Ovary (tissue), 9 donors: Measurements from ENCODE around the gene CYP19A1. TPM values are rescaled to one million over a fixed set of nuclear protein-coding genes. Genes with fewer than 3 reads are reported as not detected.

Source experiments
- DNase-seq, 5 donors: peaks; one replicate each; pipeline ENCODE4 v3.0.0-alpha.2; 2019 to 2020
- H3K27ac ChIP-seq, 2 donors: fragments of 200-600 bp; one replicate each; pipeline versions ENCODE4 v1.5.1 to v1.8.0; 2019 to 2022
- H3K27me3 ChIP-seq: fragments of 200-600 bp; one replicate; pipeline ENCODE4 v1.8.0; 2022
- H3K36me3 ChIP-seq: fragments of 200-600 bp; sonication (generic); one replicate; pipeline ENCODE4 v1.5.1; 2019
- H3K4me1 ChIP-seq: one replicate; pipeline ENCODE4 v1.8.1; 2013; ENCODE audit warnings: mild to moderate bottlenecking, moderate library complexity; ENCODE audit not compliant: insufficient read depth
- H3K4me3 ChIP-seq: fragments of 200-600 bp; sonication (generic); one replicate; pipeline ENCODE4 v1.5.1; 2017
- H3K9me3 ChIP-seq, 2 donors: fragments of 200-600 bp in 1 of 2; sonication (generic) in 1 of 2; one replicate each; pipeline versions ENCODE4 v1.5.1 to v1.8.1; 2013 to 2019; ENCODE audit warnings: mild to moderate bottlenecking in 1 of 2, moderate library complexity in 1 of 2
- EP300 ChIP-seq: sonication (generic); formaldehyde crosslinking; IDR thresholded peaks from one replicate; pipeline ENCODE4 v1.6.1; 2017; ENCODE audit warnings: antibody characterized with exemption
- POLR2A ChIP-seq: fragments of 450-650 bp; IDR thresholded peaks from one replicate; pipeline ENCODE4 v1.6.1; 2017; ENCODE audit warnings: antibody characterized with exemption, mild to moderate bottlenecking, moderate library complexity
- WGBS, 3 donors: extraction: QIAGEN DNeasy Blood & Tissue Kit in 1 of 3; methylation state at CpG; one replicate each; pipeline versions ENCODE4 v1.1.5 to v1.1.7; 2013 to 2017; 5-methylcytosine and 5-hydroxymethylcytosine counted together
- intact Hi-C, 4 donors: fragments of 100-400 bp; cut with DNase I; formaldehyde crosslinking; loops; one replicate each; pipeline versions ENCODE4 v1.11.0 to v1.15.1; 2022 to 2023
- polyA plus RNA-seq, 2 donors: library from polyadenylated mRNA; stranded (reverse); fragments of 200-250 nt in 1 of 2; fragments of 350-450 nt in 1 of 2; fragmentation: Illumina TruSeq in 1 of 2; extraction: RNeasy Lipid Tissue Mini Kit (QIAGEN cat#74804) in 1 of 2; gene quantifications; one replicate each; pipeline ENCODE4 v1.2.3, GENCODE V29; 2013 to 2014
- total RNA-seq, 7 donors: library from RNA; depleted of rRNA in 2 of 7; stranded (reverse); fragments of >200 nt in 2 of 7; fragmentation: NEBNext Ultra II Directional in 3 of 7; extraction: Animal tissue kit (Norgen Biotek cat#: 25700) in 3 of 7; gene quantifications; one replicate each; pipeline versions ENCODE4 v1.1.0 to v1.2.4, GENCODE V29; 2016 to 2023
- TF ChIP-seq, protein P1 (sequence below), 3 donors: fragments of 450-650 bp in 2 of 3; fragments of 200-600 bp in 1 of 3; IDR thresholded peaks; one replicate each; pipeline versions ENCODE4 v1.5.1 to v1.8.0; 2016 to 2022; ENCODE audit warnings: antibody characterized with exemption in 3 of 3, mild to moderate bottlenecking in 1 of 3
- donor health status: DM: no; HTN: no; CAD: no; lungs with moderate emphysema.
- donor health status: DM: no; HTN: no; CAD: no.
- donor health status: Bipolar disorder and iron deficiency.
- donor health status: DM: yes; HTN: yes; CAD: no.
- donor health status: DM: no; HTN: no; CAD: no.
- donor health status: DM: yes; HTN: yes; CAD: no.

Gene CYP19A1
- total and polyA plus RNA-seq, 9 donors = 0.81 to 1,570 (median 1.4) TPM

DNA sequence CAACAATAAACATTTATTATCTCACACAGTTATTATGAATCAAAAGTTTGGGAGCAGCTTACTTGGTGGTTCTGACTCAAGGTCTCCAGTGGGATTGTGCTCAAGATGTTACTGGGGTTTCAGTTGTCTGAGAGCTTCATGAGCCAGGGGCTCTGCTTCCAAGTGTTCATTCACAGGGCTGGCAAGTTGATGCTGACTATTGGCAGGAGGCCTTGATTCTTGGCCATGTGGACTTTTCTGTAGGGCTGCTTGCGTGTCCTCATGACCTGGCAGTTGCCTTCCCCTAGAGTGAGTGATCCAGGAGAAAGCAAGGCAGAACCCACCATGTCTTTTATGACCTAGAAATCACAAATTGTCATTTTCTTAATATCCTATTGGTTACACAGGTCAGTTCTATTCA is 156.5 kb downstream of the CYP19A1 start:
- Histone ChIP-seq H3K27me3 (no peaks in the 10 kb centered on the region), H3K9me3 (no peaks in the 10 kb centered on the region), H3K27ac (no peak overlapping the region), H3K36me3 (no peaks in the 10 kb centered on the region), H3K4me1 (no peaks in the 10 kb centered on the region), H3K4me3 (no peak overlapping the region)
- intact Hi-C loops = no loop called here
- DNase-seq = no peak
- WGBS, 3 donors = 0 to 22% (median 0%) methylated on average over 1 of the region's 1 CpG
- no peak for TF ChIP-seq POLR2A
- no peak for TF ChIP-seq EP300
- TF ChIP-seq, protein P1, sequence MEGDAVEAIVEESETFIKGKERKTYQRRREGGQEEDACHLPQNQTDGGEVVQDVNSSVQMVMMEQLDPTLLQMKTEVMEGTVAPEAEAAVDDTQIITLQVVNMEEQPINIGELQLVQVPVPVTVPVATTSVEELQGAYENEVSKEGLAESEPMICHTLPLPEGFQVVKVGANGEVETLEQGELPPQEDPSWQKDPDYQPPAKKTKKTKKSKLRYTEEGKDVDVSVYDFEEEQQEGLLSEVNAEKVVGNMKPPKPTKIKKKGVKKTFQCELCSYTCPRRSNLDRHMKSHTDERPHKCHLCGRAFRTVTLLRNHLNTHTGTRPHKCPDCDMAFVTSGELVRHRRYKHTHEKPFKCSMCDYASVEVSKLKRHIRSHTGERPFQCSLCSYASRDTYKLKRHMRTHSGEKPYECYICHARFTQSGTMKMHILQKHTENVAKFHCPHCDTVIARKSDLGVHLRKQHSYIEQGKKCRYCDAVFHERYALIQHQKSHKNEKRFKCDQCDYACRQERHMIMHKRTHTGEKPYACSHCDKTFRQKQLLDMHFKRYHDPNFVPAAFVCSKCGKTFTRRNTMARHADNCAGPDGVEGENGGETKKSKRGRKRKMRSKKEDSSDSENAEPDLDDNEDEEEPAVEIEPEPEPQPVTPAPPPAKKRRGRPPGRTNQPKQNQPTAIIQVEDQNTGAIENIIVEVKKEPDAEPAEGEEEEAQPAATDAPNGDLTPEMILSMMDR (IDR thresholded peaks at IDR 0.05) = no peak

DNA sequence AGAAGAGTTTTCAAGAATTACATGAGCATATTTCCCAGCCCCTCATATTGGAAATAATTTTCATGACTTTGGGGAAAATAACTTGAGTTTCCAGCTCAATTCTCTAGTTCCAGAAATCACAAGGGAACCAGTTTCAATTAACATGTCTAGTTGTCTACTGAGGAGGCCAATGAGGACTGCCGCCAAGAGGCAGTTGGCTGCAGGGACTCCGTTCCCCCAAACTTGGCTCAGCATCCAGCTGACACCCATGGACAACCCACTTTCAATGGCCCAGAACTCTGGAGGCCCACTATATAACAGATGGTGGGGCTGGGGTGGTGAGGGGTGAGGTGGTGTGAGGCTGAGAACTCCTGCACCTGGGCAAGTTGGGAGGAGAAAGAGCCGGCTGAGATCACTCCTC is 157.2 kb downstream of the CYP19A1 start:
- no peak overlapping the region for H3K4me3 ChIP-seq
- no peaks in the 10 kb centered on the region for H3K9me3 ChIP-seq
- H3K4me1 ChIP-seq = no peaks in the 10 kb centered on the region
- no peaks in the 10 kb centered on the region for H3K36me3 ChIP-seq
- no peak overlapping the region for H3K27ac ChIP-seq
- WGBS, 3 donors = 76 to 90% (median 84%) methylated on average over 3 of the region's 3 CpGs
- no peaks in the 10 kb centered on the region for H3K27me3 ChIP-seq
- TF ChIP-seq EP300 (no peak), POLR2A (no peak)
- TF ChIP-seq, protein P1 (IDR thresholded peaks at IDR 0.05) = no peak
- DNase-seq = no peak
- intact Hi-C loops = no loop called here

- 80 to 82% (median 81%) methylated on average over 1 of the region's 1 CpG for WGBS, 3 donors
- Histone ChIP-seq H3K27me3 (no peaks in the 10 kb centered on the region), H3K36me3 (no peaks in the 10 kb centered on the region), H3K4me3 (no peak overlapping the region), H3K27ac (no peak overlapping the region), H3K4me1 (no peaks in the 10 kb centered on the region), H3K9me3 (no peaks in the 10 kb centered on the region)
- DNase-seq = no peak
- TF ChIP-seq, protein P1 (IDR thresholded peaks at IDR 0.05) = no peak
- no peak for TF ChIP-seq EP300
- intact Hi-C loops = no loop called here
Observed at GRCh38 chr15:51180534-51180933, 157.9 kb downstream of the CYP19A1 start.

DNA sequence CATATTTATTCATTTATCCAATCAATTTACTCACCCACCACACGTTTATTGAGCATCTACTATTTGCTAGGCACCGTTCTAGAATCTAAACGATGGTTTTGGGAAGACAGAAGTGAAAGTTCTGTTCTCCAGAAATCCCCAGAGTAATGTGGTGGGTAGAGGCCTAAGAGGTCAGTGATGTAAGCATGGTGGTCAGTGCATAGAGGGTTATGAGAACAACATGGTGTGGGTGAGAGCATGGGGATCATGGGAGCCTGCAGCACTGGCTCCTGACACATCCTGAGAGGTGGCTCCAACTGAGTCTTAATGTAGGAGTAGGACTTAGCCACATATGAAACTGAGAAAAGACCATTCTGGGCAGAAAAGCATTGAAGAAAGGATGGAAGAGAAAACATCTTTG is 158.4 kb downstream of the CYP19A1 start:
- H3K27me3 ChIP-seq = no peaks in the 10 kb centered on the region
- 88 to 94% (median 91%) methylated on average over 3 of the region's 3 CpGs for WGBS, 3 donors
- no peaks in the 10 kb centered on the region for H3K9me3 ChIP-seq
- H3K4me3 ChIP-seq = no peak overlapping the region
- TF ChIP-seq POLR2A (no peak), EP300 (no peak)
- TF ChIP-seq, protein P1 (IDR thresholded peaks at IDR 0.05) = no peak
- no peak for DNase-seq
- no peaks in the 10 kb centered on the region for H3K36me3 ChIP-seq
- no peak overlapping the region for H3K27ac ChIP-seq
- intact Hi-C loops = no loop called here
- H3K4me1 ChIP-seq = no peaks in the 10 kb centered on the region

DNA sequence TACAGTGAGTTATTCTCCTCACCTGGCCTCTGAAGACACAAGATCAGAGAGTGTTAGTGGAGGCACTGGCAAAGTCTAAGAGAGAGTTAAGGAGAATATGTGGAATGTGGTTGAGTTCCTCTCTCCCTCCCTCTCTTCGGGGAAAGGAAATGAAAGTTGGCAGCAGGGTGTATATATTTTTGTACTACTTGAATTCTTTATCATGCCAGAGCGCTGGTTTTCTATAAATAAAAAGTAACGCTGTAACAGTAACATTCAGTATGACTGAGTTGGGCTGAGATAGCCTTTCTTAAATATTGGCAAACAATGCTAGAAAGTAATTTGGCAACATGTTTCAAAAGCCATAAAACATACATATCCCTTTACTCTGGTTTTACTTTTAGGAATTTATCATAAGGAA is 166.2 kb downstream of the CYP19A1 start:
- 0 to 3% (median 1%) methylated on average over 3 of the region's 3 CpGs for WGBS, 3 donors
- H3K4me1 ChIP-seq = peaks cover 5% of the 10 kb centered on the region
- H3K36me3 ChIP-seq = no peaks in the 10 kb centered on the region
- no peaks in the 10 kb centered on the region for H3K27me3 ChIP-seq
- H3K4me3 ChIP-seq = no peak overlapping the region
- intact Hi-C loops = no loop called here
- DNase-seq = no peak
- H3K9me3 ChIP-seq = no peaks in the 10 kb centered on the region
- no peak overlapping the region for H3K27ac ChIP-seq
- TF ChIP-seq, protein P1 (IDR thresholded peaks at IDR 0.05) = no peak
- TF ChIP-seq POLR2A = no peak
